HG03066 (cell line): ENCODE data around the gene CAV1.

ENCODE experiments used
- ATAC-seq: cut with Tn5 transposase; IDR thresholded peaks from one replicate; pipeline ENCODE4 v1.9.1; 2021; ENCODE audit warnings: low read depth; ENCODE audit not compliant: unreplicated experiment

The CAV1 gene

GRCh38 chr7:116528008-116528789, 3.4 kb downstream of the CAV1 start:
- ATAC-seq: no peak

DNA sequence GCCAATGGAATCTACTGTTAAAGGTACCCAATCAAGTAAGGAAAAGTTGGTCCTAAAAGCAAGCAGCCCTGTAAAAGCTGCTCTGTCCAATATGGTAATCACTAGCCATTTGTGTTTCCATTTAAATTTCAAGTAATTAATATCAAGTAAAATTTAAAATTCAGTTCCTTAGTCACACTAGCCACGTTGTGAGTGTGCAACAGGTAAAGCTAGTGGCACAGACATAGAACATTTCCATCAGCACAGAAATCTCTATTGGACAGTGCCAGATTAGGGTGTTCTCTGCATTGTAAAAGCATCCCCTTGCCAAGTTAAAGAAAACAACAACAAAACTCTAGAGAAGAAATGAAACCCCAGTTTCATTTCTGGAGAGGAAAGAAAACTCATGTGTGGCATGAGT, 4.4 kb downstream of the CAV1 start:
- no peak for ATAC-seq

GRCh38 chr7:116530107-116530820, 5.4 kb downstream of the CAV1 start:
- no peak for ATAC-seq

DNA sequence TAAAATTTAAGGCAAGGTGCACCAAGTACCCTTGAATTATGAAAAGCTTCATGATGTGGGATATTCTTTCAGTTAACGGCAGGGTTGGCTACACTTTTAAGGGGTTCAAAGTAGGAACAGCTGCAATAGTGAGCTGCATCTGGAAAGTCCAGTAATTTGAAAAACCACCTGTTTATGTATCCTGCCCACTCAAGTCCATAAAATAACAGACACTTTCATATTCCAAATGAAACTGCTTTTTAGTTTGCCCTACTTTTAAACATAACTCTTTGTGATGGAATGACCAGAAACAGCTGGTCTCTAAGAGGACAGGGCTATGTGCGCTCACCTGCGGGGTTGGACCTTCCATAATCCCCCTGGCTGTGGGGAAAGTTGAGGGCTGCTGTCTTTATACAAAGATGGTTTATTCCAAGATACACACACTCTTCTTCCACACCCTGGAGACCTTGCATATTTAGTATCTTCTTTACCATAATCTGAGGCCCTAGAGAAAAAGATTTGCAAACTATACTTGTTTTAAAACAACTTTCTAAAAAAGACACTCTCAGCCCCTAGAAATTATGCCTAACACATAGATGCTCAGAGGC, 7.4 kb downstream of the CAV1 start:
- no peak for ATAC-seq

GRCh38 chr7:116534790-116535189, 10.0 kb downstream of the CAV1 start:
- no peak for ATAC-seq

- ATAC-seq: no peak
These were observed 10.6 kb downstream of the CAV1 start for GRCh38 chr7:116535416-116535815.

DNA sequence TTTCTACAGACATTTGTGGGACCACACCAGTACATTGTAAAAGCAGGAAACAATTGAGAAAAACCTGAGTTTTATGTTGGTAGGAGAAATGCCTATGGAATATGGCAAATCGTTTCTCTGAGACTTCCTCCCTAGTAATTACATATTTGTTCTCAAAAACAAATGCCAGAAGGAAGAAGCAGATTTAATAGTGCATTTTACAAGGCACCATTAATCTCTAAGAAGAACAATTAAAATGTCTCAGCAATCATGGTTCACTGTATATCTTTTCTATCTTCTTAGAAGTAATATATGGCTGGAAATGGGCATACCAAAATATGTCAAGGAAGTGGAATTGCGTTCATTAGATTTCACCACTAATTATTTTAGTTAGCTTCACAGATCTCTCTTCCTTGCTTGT, 13.3 kb downstream of the CAV1 start:
- no peak for ATAC-seq

- no peak for ATAC-seq
These were observed 15.0 kb downstream of the CAV1 start for GRCh38 chr7:116539879-116540278.

- ATAC-seq: no peak
These were observed 15.9 kb downstream of the CAV1 start for GRCh38 chr7:116540743-116541142.

DNA sequence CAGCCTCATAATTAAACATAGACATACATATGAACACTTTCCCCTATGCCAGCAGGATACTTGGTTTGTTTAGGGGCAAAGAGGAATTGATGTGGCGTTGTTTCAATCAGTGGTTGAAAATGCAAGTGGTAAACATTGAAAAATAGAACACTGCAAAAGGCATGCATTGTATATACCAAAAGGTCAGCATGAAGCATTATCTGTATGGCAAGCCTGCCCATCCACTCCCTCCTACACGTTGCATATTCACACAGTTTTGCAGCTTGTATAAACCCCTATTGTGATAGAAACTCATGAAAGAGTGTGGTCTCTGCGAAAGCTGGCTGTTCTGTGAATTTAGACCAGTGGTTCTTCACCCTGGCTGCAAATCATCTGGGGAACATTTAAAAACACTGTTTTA, 17.1 kb downstream of the CAV1 start:
- ATAC-seq: no peak

DNA sequence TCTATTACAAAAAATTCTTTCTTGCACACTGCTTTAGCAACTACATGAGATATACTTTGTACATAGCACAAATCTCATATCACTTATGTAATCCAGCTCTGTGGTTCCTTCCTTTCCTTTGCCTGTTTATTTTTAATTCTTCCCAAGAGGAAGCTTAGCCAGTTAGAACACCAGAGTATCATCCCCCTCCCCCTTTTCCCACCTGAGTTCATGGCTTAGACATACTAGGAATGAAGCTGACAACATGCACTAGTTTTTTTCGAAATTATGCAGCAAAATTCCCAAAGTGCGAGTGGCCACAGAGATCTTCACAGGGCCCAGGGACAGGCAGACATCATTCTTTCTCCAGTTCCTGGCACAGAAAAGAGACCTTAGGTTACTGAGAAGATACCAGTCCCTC, 17.8 kb downstream of the CAV1 start:
- no peak for ATAC-seq

DNA sequence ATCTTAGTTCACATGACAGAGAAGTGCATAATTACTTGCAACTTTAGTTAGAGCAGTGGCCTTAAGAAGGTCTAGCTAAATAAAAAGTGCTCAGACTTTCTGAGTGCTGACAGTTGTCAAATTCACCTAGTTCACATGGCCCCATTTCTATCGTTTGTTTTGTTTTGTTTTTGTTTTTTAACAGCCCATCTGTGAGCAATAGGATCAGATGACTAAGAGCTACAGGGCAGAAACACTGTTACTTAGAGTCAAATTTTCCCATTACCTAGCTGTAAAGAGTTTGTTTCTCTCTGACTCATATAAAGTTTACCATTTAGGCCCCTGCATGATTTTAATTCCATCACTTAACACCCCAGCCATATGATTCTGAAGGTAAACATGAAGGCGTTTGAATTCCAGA, 18.8 kb downstream of the CAV1 start:
- no peak for ATAC-seq

- no peak for ATAC-seq
These were observed 19.7 kb downstream of the CAV1 start for GRCh38 chr7:116544487-116544886.

DNA sequence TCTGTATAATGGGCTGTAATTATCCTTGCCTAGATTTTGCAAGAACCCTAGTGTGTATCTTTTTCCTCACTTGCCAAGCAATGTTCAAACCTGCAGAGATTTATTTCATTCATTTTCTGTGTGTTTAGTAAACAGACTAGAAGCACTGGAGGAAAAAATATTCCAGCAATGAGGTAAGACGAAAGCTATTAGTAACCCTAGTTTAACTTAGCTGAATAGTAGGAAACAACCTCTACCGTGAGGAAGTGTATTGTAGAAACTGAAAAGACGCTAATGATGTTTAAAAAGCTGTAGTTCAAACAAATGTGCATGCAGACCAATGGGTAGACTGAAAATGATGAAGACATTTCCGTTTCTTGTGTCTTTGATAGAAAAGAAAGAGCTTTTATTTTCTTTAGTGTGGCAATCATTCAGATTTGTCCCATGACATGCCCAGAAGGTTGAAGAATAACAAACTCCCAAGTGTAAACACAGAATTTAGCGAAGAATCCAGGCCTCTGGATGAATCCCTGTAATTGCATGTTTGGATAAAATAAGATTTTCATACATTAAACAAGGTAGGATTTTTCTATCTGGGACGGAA, 20.7 kb downstream of the CAV1 start:
- ATAC-seq: no peak

GRCh38 chr7:116546054-116546453, 21.2 kb downstream of the CAV1 start:
- ATAC-seq: no peak

DNA sequence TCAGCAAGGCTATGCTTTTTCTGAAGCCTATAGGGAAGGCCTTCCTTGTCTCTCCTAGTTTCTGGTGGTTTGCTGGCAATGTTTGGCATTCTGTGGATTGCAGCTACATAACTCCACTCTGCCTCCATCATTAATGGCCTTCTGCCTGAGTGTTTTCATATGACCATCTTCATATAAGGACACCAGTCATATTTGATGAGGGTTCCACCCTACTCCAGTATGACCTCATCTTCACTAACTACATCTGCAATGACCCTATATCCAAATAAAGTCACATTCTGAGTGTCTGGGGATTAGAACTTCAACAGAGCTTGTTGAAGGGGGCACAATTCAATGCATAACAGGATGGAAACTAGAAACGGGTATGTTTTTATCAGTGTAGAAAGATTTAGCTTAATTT, 22.1 kb downstream of the CAV1 start:
- ATAC-seq: no peak

- ATAC-seq: no peak
These were observed 22.5 kb downstream of the CAV1 start for GRCh38 chr7:116547347-116547746.

GRCh38 chr7:116548506-116548905, 23.7 kb downstream of the CAV1 start:
- ATAC-seq: peak; percentile 68

DNA sequence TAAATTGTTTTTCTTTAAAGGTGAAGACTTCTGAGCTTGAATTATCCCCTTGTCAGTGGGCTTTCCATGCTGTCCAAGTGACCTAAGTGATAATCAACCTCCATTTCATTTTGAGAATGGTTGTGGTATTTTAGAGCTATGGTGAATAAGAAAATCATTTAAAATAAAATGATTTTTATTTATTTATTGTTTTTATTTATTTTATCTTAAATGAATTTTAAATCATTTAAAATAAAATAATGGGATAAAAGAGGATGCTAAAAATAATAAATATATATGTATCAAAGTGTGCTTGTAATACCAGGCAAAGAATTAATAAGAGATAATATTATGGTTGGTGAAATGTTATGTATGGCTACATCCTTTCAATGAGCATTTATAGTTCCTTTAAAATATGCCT, 24.5 kb downstream of the CAV1 start:
- ATAC-seq: no peak

- ATAC-seq: no peak
These were observed 26.9 kb downstream of the CAV1 start for GRCh38 chr7:116551692-116552091.

DNA sequence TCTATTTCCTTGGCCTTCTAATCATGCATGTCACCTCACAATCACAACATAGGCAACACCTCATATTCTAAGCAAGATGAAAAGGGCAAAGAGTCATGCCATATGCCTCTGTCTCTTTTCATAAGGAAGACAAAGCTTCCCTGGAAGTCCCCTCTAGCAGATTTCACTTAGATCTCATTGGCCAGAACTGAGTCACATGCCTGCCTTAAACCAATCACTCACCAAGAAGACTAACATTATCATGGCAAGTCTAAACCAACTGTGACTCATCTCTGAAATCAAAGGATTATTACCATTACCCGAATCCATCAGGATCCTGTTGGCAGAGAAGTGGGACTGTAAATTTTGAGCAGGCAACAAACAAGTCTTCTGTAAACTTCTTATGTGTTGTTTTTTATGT, 27.8 kb downstream of the CAV1 start:
- ATAC-seq: no peak
